ENCODE measurements around the gene CREB3L4. TPM values are rescaled to one million over a fixed set of nuclear protein-coding genes. Genes with fewer than 3 reads are reported as not detected.

Gene CREB3L4
- total RNA-seq, 1 donor from 2014 or later, result 11.1 TPM

- Mint-ChIP-seq H3K4me3 (ENCODE audit: unreplicated experiment) (peak overlapping the region; percentile 85), H3K4me1 (ENCODE audit: unreplicated experiment) (peaks cover 68% of the 10 kb centered on the region), H3K27me3 (ENCODE audit: unreplicated experiment) (no peaks in the 10 kb centered on the region), H3K27ac (ENCODE audit: unreplicated experiment) (peak overlapping the region; percentile 92), H3K36me3 (ENCODE audit: unreplicated experiment) (peaks cover 7% of the 10 kb centered on the region), H3K9me3 (ENCODE audit: unreplicated experiment) (no peaks in the 10 kb centered on the region)
- no peak for TF ChIP-seq CTCF (IDR thresholded peaks at IDR 0.05)
- DNase-seq (ENCODE audit: extremely low spot score, unreplicated experiment), result no peak
Observed at GRCh38 chr1:153963850-153964331, 3.8 kb upstream of the CREB3L4 start.

DNA sequence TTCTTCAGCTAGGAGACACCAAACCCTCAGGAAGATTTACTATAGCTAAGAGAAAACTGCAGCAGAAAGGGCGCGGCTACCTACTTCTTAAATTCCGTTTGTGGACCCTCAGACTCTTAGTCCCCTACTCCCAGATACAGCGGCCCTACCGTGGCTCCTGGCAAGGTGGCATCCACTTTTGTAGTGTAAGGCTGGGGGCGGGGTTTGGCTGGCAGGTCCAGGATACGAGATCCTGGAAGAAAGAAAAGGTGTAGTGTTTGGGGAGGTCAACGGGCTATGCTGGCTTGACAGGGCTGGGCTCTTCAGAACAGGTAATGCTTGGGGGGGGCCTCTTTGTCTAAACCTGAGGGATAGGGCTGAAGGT lies 280 bp downstream of the CREB3L4 start:
- peak overlapping the region; percentile 97 for H3K27ac Mint-ChIP-seq (ENCODE audit: unreplicated experiment)
- H3K4me3 Mint-ChIP-seq (ENCODE audit: unreplicated experiment), result peak overlapping the region; percentile 91
- no peaks in the 10 kb centered on the region for H3K9me3 Mint-ChIP-seq (ENCODE audit: unreplicated experiment)
- no peak for TF ChIP-seq CTCF (IDR thresholded peaks at IDR 0.05)
- H3K4me1 Mint-ChIP-seq (ENCODE audit: unreplicated experiment), result peaks cover 46% of the 10 kb centered on the region
- no peaks in the 10 kb centered on the region for H3K36me3 Mint-ChIP-seq (ENCODE audit: unreplicated experiment)
- DNase-seq (ENCODE audit: extremely low spot score, unreplicated experiment), result no peak
- H3K27me3 Mint-ChIP-seq (ENCODE audit: unreplicated experiment), result no peaks in the 10 kb centered on the region

DNA sequence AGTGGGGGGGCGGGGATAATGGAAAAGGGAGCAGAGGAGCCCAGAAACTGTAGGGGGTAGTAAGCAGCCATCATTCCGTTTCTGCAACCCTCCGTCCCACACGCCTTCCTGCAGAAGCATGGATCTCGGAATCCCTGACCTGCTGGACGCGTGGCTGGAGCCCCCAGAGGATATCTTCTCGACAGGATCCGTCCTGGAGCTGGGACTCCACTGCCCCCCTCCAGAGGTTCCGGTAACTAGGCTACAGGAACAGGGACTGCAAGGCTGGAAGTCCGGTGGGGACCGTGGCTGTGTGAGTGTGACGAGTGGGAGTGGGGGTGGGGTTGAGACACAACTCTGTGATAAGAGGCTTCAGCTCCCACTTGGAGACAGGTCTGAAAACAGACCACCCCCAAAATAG lies 706 bp downstream of the CREB3L4 start:
- Mint-ChIP-seq H3K36me3 (ENCODE audit: unreplicated experiment) (no peaks in the 10 kb centered on the region), H3K27ac (ENCODE audit: unreplicated experiment) (peak overlapping the region; percentile 97), H3K4me3 (ENCODE audit: unreplicated experiment) (peak overlapping the region; percentile 91), H3K27me3 (ENCODE audit: unreplicated experiment) (no peaks in the 10 kb centered on the region), H3K9me3 (ENCODE audit: unreplicated experiment) (no peaks in the 10 kb centered on the region), H3K4me1 (ENCODE audit: unreplicated experiment) (peaks cover 45% of the 10 kb centered on the region)
- no peak for DNase-seq (ENCODE audit: extremely low spot score, unreplicated experiment)
- no peak for TF ChIP-seq CTCF (IDR thresholded peaks at IDR 0.05)

DNA sequence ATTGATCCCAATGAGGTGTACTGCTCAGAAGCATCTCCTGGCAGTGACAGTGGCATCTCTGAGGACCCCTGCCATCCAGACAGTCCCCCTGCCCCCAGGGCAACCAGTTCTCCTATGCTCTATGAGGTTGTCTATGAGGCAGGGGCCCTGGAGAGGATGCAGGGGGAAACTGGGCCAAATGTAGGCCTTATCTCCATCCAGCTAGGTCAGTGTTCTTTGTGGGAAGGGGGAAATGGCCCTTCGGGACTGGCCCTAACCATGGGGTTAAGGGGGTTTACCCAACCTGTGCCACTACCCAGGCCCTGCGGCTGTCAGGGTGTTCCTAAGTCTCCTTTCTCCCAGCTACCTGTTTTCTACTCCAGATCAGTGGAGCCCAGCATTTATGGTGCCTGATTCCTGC lies 1.3 kb downstream of the CREB3L4 start:
- Mint-ChIP-seq H3K9me3 (ENCODE audit: unreplicated experiment) (no peaks in the 10 kb centered on the region), H3K4me3 (ENCODE audit: unreplicated experiment) (peak overlapping the region; percentile 91), H3K4me1 (ENCODE audit: unreplicated experiment) (peaks cover 41% of the 10 kb centered on the region), H3K27ac (ENCODE audit: unreplicated experiment) (no peak overlapping the region), H3K27me3 (ENCODE audit: unreplicated experiment) (no peaks in the 10 kb centered on the region), H3K36me3 (ENCODE audit: unreplicated experiment) (peaks cover 1% of the 10 kb centered on the region)
- no peak for TF ChIP-seq CTCF (IDR thresholded peaks at IDR 0.05)
- no peak for DNase-seq (ENCODE audit: extremely low spot score, unreplicated experiment)

DNA sequence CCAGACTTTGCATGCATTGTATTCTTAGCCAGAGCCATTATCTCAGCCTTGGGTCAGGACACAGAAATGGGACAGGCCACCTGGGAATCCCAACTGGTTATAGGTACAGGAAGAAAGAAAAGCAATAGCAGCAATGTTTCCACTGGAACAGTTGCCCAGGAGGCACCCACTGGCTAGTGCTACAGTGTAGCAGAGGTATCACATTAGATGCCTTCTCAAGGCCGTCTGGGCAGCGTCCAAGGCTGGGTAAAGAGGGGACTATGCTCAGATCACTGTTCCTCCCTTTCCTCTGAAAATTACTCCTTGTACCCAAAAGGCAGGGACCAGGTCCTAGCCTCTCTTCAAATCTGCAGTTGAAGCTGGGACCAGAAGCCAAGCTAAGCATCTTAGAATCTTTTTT lies 2.6 kb downstream of the CREB3L4 start:
- no peak overlapping the region for H3K27ac Mint-ChIP-seq (ENCODE audit: unreplicated experiment)
- H3K27me3 Mint-ChIP-seq (ENCODE audit: unreplicated experiment), result no peaks in the 10 kb centered on the region
- peaks cover 33% of the 10 kb centered on the region for H3K4me1 Mint-ChIP-seq (ENCODE audit: unreplicated experiment)
- no peak for TF ChIP-seq CTCF (IDR thresholded peaks at IDR 0.05)
- H3K4me3 Mint-ChIP-seq (ENCODE audit: unreplicated experiment), result no peak overlapping the region
- H3K9me3 Mint-ChIP-seq (ENCODE audit: unreplicated experiment), result no peaks in the 10 kb centered on the region
- no peak for DNase-seq (ENCODE audit: extremely low spot score, unreplicated experiment)
- H3K36me3 Mint-ChIP-seq (ENCODE audit: unreplicated experiment), result peaks cover 9% of the 10 kb centered on the region
